ENCODE data around the gene METTL13. TPM values are rescaled to one million over a fixed set of nuclear protein-coding genes. Genes with fewer than 3 reads are reported as not detected.

Gene METTL13
- total RNA-seq, 1 donor from 2014 or later: 44.2 TPM

- no peak for DNase-seq (ENCODE audit: low read depth)
Observed at GRCh38 chr1:171803045-171803444, 21.6 kb downstream of the METTL13 start.

GRCh38 chr1:171803461-171804022, 22.1 kb downstream of the METTL13 start:
- DNase-seq (ENCODE audit: low read depth): no peak

GRCh38 chr1:171805395-171806115, 24.1 kb downstream of the METTL13 start:
- DNase-seq (ENCODE audit: low read depth): no peak

GRCh38 chr1:171807556-171807955, 26.1 kb downstream of the METTL13 start:
- no peak for DNase-seq (ENCODE audit: low read depth)

GRCh38 chr1:171809834-171810233, 28.4 kb downstream of the METTL13 start:
- DNase-seq (ENCODE audit: low read depth): no peak

GRCh38 chr1:171811672-171812071, 30.2 kb downstream of the METTL13 start:
- no peak for DNase-seq (ENCODE audit: low read depth)

GRCh38 chr1:171814692-171815091, 33.2 kb downstream of the METTL13 start:
- DNase-seq (ENCODE audit: low read depth): peak; percentile 6

GRCh38 chr1:171816300-171816901, 34.9 kb downstream of the METTL13 start:
- DNase-seq (ENCODE audit: low read depth): no peak

GRCh38 chr1:171817511-171818265, 36.2 kb downstream of the METTL13 start:
- peak; percentile 94 for DNase-seq (ENCODE audit: low read depth)

GRCh38 chr1:171819946-171820345, 38.5 kb downstream of the METTL13 start:
- no peak for DNase-seq (ENCODE audit: low read depth)

- DNase-seq (ENCODE audit: low read depth): no peak
Observed at GRCh38 chr1:171826973-171827372, 45.5 kb downstream of the METTL13 start.

GRCh38 chr1:171828794-171829193, 47.3 kb downstream of the METTL13 start:
- DNase-seq (ENCODE audit: low read depth): no peak

- DNase-seq (ENCODE audit: low read depth): no peak
Observed at GRCh38 chr1:171833091-171833825, 51.8 kb downstream of the METTL13 start.

GRCh38 chr1:171834821-171835220, 53.4 kb downstream of the METTL13 start:
- DNase-seq (ENCODE audit: low read depth): no peak

GRCh38 chr1:171835891-171836290, 54.4 kb downstream of the METTL13 start:
- no peak for DNase-seq (ENCODE audit: low read depth)

GRCh38 chr1:171841050-171841910, 59.8 kb downstream of the METTL13 start, which contains the start of gene DNM3:
DNM3 (plus strand) TSS chr1:171841498; CDS start chr1:171841657, 159 bp downstream.
- peak; percentile 61 for DNase-seq (ENCODE audit: low read depth)

- peak; percentile 7 for DNase-seq (ENCODE audit: low read depth)
Observed at GRCh38 chr1:171841931-171842761, 60.7 kb downstream of the METTL13 start.

GRCh38 chr1:171844381-171844780, 62.9 kb downstream of the METTL13 start:
- peak; percentile 14 for DNase-seq (ENCODE audit: low read depth)

- no peak for DNase-seq (ENCODE audit: low read depth)
Observed at GRCh38 chr1:171845998-171846397, 64.5 kb downstream of the METTL13 start.

Measured in renal cortical epithelial cell (primary cell).